Endothelial cell (in vitro differentiated cells): Measurements from ENCODE around the gene TMEM208. TPM values are rescaled to one million over a fixed set of nuclear protein-coding genes. Genes with fewer than 3 reads are reported as not detected.
A peak's percentile ranks its signal among the peaks of the same experiment; 100 is the strongest.

Source experiments
- DNase-seq: peaks from one replicate; pipeline ENCODE4 v3.0.0; 2021; ENCODE audit warnings: low spot score
- H3K27ac Mint-ChIP-seq: one replicate; pipeline ENCODE4 v1.8.0; 2021; ENCODE audit warnings: mixed read lengths, inconsistent platforms; ENCODE audit not compliant: unreplicated experiment
- H3K27me3 Mint-ChIP-seq: one replicate; pipeline ENCODE4 v1.8.0; 2021; ENCODE audit warnings: mild to moderate bottlenecking, moderate library complexity, mixed read lengths, inconsistent platforms; ENCODE audit not compliant: unreplicated experiment
- H3K36me3 Mint-ChIP-seq: one replicate; pipeline ENCODE4 v1.8.0; 2021; ENCODE audit warnings: mild to moderate bottlenecking, low read depth, mixed read lengths, inconsistent platforms; ENCODE audit not compliant: unreplicated experiment
- H3K4me1 Mint-ChIP-seq: one replicate; pipeline ENCODE4 v1.8.0; 2021; ENCODE audit warnings: mild to moderate bottlenecking, mixed read lengths, inconsistent platforms; ENCODE audit not compliant: unreplicated experiment
- H3K4me3 Mint-ChIP-seq: one replicate; pipeline ENCODE4 v1.8.0; 2021; ENCODE audit warnings: mild to moderate bottlenecking, mixed read lengths, inconsistent platforms; ENCODE audit not compliant: unreplicated experiment
- H3K9me3 Mint-ChIP-seq: one replicate; pipeline ENCODE4 v1.8.0; 2021; ENCODE audit warnings: mixed read lengths, inconsistent platforms; ENCODE audit not compliant: unreplicated experiment
- total RNA-seq: library from RNA; stranded (reverse); fragmentation: NEBNext Ultra II Directional; extraction: Animal tissue kit (Norgen Biotek cat#: 25700); gene quantifications from one replicate; pipeline ENCODE4 v1.2.1, GENCODE V29; 2021; ENCODE audit not compliant: unreplicated experiment
- TF ChIP-seq, protein P1 (sequence below): fragments of 200-600 bp; sonication (generic); IDR thresholded peaks from one replicate; pipeline ENCODE4 v1.5.0; 2021; ENCODE audit warnings: antibody characterized with exemption; ENCODE audit not compliant: unreplicated experiment

The TMEM208 gene
- total RNA-seq, 1 donor from 2014 or later: 33.6 TPM

DNA sequence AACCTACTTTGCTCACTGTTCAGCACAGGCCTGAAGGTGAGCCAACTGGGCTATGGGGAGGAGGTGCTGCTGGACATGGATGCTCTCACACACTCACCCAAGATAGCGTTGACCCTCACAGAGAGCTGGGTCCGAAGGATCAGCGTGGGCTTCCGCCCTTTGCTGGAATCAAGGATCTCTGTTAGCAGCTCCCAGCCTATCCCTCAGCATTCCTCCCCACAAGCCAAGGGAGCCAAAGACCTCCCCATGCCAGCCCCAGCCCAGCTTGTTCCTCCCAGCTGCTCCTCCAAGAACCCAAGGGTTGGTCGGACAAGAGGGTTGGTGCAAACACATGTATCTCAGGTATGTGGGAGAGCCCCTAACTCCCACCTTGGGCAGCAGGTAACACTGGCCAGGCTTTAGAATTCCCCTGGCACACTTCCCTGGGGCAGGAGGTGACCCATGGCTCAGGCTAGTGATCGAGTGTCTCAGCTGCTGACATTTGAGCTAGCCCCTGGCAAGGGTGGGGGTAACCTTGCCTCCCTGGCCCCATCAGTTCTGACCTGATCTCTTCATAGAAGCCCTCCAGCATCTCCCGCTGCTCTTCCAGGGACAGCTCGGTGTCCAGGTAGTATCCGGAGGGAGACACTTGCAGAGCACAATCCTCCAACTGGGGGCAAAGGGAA is 12.0 kb downstream of the TMEM208 start:
- Mint-ChIP-seq H3K4me3 (peak overlapping the region; percentile 76), H3K27ac (peak overlapping the region; percentile 59), H3K36me3 (peaks cover 47% of the 10 kb centered on the region), H3K9me3 (no peaks in the 10 kb centered on the region), H3K4me1 (peaks cover 45% of the 10 kb centered on the region), H3K27me3 (peaks cover 13% of the 10 kb centered on the region)
- DNase-seq: no peak
- TF ChIP-seq, protein P1, sequence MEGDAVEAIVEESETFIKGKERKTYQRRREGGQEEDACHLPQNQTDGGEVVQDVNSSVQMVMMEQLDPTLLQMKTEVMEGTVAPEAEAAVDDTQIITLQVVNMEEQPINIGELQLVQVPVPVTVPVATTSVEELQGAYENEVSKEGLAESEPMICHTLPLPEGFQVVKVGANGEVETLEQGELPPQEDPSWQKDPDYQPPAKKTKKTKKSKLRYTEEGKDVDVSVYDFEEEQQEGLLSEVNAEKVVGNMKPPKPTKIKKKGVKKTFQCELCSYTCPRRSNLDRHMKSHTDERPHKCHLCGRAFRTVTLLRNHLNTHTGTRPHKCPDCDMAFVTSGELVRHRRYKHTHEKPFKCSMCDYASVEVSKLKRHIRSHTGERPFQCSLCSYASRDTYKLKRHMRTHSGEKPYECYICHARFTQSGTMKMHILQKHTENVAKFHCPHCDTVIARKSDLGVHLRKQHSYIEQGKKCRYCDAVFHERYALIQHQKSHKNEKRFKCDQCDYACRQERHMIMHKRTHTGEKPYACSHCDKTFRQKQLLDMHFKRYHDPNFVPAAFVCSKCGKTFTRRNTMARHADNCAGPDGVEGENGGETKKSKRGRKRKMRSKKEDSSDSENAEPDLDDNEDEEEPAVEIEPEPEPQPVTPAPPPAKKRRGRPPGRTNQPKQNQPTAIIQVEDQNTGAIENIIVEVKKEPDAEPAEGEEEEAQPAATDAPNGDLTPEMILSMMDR: no peak

DNA sequence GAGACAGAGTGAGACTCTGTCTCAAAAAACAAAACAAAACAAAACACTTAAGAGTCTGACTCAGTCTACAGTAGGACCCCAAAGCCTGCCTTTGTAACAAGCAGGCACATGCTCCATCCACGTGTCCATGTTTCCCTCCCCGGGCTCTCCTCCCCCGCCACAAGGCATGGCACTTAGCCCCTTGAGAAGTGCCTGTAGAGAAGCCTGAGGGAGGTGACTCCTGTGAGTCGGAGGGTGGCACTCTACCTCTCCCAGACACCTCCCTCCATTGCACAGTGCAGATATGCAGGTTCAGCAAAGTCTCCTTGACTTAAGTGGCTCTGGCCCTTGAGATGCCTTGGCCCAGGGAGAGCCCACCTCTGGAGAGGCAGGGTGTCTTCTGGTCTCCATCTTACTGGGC is 13.6 kb downstream of the TMEM208 start:
- TF ChIP-seq, protein P1: no peak
- H3K9me3 Mint-ChIP-seq: no peaks in the 10 kb centered on the region
- peaks cover 11% of the 10 kb centered on the region for H3K27me3 Mint-ChIP-seq
- H3K4me3 Mint-ChIP-seq: no peak overlapping the region
- peaks cover 59% of the 10 kb centered on the region for H3K4me1 Mint-ChIP-seq
- peaks cover 37% of the 10 kb centered on the region for H3K36me3 Mint-ChIP-seq
- DNase-seq: no peak
- peak overlapping the region; percentile 42 for H3K27ac Mint-ChIP-seq

GRCh38 chr16:67241008-67241900 is 14.3 kb downstream of the TMEM208 start:
- no peaks in the 10 kb centered on the region for H3K9me3 Mint-ChIP-seq
- peaks cover 32% of the 10 kb centered on the region for H3K36me3 Mint-ChIP-seq
- H3K27me3 Mint-ChIP-seq: peaks cover 10% of the 10 kb centered on the region
- DNase-seq: no peak
- H3K4me3 Mint-ChIP-seq: peak overlapping the region; percentile 80
- TF ChIP-seq, protein P1: no peak
- peak overlapping the region; percentile 89 for H3K27ac Mint-ChIP-seq
- peaks cover 56% of the 10 kb centered on the region for H3K4me1 Mint-ChIP-seq

DNA sequence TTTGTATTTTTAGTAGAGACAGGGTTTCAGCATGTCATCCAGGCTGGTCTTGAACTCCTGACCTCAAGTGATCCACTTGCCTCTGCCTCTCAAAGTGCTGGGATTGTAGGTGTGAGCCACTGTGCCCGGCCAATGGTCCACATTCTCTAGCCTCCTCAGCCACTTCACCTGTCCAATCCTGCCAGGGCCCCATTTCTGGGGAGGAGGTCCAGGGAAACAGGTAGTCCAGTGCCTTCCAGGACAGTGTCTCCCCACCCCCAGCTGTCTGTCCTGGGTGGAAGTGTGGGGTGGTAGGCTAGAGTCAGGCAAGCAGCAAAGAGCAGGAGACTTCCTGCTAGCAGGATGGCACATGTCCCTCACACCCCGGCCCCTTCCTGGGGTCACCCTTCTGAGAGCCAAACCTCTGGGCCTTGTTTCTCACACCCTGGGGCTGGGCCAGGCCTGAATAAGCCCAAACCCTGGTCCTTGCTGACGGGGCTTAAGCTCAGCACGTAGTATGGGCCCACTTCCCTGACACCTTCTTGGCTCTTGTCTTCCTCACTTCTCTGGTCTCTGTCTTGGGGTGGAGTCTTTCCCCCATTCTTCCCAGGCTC is 15.3 kb downstream of the TMEM208 start:
- DNase-seq: no peak
- H3K4me1 Mint-ChIP-seq: peaks cover 54% of the 10 kb centered on the region
- H3K27me3 Mint-ChIP-seq: peaks cover 7% of the 10 kb centered on the region
- no peaks in the 10 kb centered on the region for H3K9me3 Mint-ChIP-seq
- peaks cover 25% of the 10 kb centered on the region for H3K36me3 Mint-ChIP-seq
- H3K4me3 Mint-ChIP-seq: peak overlapping the region; percentile 83
- TF ChIP-seq, protein P1: no peak
- peak overlapping the region; percentile 96 for H3K27ac Mint-ChIP-seq
